Brain microvascular endothelial cell (primary cell): ENCODE measurements around the gene USE1.
"Not testable (repeated sequence)": the region's sequence is repeated elsewhere in the genome, so short reads cannot be mapped to it uniquely, and the experiment has no call there.

Source experiments
- DNase-seq: peaks from one replicate; pipeline ENCODE4 v3.0.0-alpha.2; 2020
- H3K27ac ChIP-seq: fragments of 250-450 bp; sonication (Bioruptor Pico); 2 replicates; pipeline ENCODE4 v1.5.1; 2020; ENCODE audit warnings: mild to moderate bottlenecking, moderate library complexity
- H3K27me3 ChIP-seq: fragments of 250-450 bp; sonication (Bioruptor Pico); replicated peaks from 2 replicates; pipeline ENCODE4 v1.5.1; 2020; ENCODE audit warnings: mild to moderate bottlenecking
- H3K36me3 ChIP-seq: fragments of 250-450 bp; sonication (Bioruptor Pico); replicated peaks from 2 replicates; pipeline ENCODE4 v1.5.1; 2020; ENCODE audit warnings: mild to moderate bottlenecking
- H3K4me3 ChIP-seq: 2 replicates; pipeline ENCODE4 v1.5.1; 2011; ENCODE audit warnings: low read depth, mild to moderate bottlenecking, control low read depth, low read length, moderate library complexity
- in situ Hi-C: cut with HindIII; loops from 2 replicates; pipeline ENCODE4 v1.10.0; 2017; ENCODE audit warnings: low sequenced_read_pairs, low pct_ligation_motif_present
- TF ChIP-seq, protein P1 (sequence below): IDR thresholded peaks from 2 replicates; pipeline ENCODE4 v1.5.1; 2011; ENCODE audit warnings: low read depth, mild to moderate bottlenecking, moderate library complexity, low read length, control low read depth, inconsistent platforms; ENCODE audit errors: missing control alignments

The USE1 gene

DNA sequence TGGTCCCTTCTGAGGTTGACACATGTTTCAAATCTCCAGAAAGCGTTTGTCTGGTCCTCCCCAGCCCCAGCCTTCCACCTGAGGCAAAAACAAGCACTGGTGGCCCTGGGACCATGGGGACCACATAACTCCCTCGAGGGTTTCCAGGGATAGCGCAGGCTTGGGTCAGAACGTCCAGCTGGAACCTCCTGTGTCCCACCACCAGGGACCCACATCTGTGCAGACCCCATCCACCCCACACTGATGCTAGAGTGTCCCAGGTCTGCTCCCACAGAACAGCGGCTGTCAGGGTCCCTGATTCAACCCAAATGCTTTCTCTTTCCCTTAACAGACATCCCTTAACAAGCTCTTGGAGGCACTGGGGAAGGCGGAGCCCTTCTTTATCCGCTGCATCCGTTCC, 29.6 kb upstream of the USE1 start:
- no peak for DNase-seq
- Histone ChIP-seq H3K27me3 (no peaks in the 10 kb centered on the region), H3K36me3 (peaks cover 79% of the 10 kb centered on the region), H3K4me3 (no peak overlapping the region), H3K27ac (no peak overlapping the region)
- in situ Hi-C loops, result no loop called here
- TF ChIP-seq, protein P1, sequence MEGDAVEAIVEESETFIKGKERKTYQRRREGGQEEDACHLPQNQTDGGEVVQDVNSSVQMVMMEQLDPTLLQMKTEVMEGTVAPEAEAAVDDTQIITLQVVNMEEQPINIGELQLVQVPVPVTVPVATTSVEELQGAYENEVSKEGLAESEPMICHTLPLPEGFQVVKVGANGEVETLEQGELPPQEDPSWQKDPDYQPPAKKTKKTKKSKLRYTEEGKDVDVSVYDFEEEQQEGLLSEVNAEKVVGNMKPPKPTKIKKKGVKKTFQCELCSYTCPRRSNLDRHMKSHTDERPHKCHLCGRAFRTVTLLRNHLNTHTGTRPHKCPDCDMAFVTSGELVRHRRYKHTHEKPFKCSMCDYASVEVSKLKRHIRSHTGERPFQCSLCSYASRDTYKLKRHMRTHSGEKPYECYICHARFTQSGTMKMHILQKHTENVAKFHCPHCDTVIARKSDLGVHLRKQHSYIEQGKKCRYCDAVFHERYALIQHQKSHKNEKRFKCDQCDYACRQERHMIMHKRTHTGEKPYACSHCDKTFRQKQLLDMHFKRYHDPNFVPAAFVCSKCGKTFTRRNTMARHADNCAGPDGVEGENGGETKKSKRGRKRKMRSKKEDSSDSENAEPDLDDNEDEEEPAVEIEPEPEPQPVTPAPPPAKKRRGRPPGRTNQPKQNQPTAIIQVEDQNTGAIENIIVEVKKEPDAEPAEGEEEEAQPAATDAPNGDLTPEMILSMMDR, result no peak

DNA sequence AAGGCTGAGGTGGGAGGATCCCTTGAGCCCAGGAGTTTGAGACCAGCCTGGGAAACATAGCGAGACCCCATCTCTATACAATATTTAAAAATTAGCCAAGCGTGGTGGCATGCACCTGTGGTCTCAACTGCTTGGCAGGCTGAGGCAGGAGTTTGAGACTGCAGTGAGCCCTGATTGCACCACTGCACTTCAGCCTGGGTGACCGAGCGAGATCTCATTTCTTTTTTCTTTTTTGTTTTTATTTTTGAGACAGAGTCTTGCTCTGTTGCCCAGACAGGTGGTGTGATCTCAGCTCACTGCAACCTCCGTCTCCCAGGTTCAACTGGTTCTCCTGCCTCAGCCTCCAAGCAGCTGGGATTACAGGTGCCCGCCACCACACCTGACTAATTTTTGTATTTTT, 23.4 kb upstream of the USE1 start:
- in situ Hi-C loops, H3K27ac ChIP-seq, DNase-seq, H3K27me3 ChIP-seq, H3K4me3 ChIP-seq: not testable (repeated sequence)
- H3K36me3 ChIP-seq, result peaks cover 79% of the 10 kb centered on the region

DNA sequence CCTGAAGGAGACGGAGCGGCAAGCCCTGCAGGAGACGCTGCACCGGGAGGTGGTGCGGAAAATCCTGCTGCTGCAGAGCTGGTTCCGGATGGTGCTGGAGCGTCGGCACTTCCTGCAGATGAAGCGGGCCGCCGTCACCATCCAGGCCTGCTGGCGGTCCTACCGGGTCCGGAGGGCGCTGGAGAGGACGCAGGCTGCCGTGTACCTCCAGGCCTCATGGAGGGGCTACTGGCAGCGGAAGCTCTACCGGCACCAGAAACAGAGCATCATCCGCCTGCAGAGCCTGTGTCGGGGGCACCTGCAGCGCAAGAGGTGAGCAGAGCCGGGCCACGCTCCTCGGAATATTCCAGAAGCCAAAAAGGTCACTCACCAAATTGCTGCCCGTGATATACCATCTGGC, 22.4 kb upstream of the USE1 start:
- Histone ChIP-seq H3K27me3 (no peaks in the 10 kb centered on the region), H3K36me3 (peaks cover 77% of the 10 kb centered on the region), H3K4me3 (no peak overlapping the region), H3K27ac (no peak overlapping the region)
- TF ChIP-seq, protein P1, result no peak
- in situ Hi-C loops, result no loop called here
- no peak for DNase-seq

DNA sequence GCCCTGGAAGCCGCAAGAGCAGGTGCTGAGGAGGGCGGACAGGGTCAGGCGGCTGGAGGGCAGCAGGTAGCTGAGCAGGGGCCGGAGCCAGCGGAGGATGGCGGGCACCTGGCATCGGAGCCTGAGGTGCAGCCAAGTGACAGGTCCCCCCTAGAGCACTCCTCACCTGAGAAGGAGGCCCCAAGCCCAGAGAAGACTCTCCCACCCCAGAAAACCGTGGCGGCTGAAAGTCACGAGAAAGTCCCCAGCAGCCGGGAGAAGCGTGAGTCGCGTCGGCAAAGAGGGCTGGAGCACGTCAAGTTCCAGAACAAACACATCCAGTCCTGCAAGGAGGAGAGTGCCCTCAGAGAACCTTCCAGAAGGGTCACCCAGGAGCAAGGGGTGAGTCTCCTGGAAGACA, 20.5 kb upstream of the USE1 start:
- DNase-seq, result no peak
- TF ChIP-seq, protein P1, result no peak
- Histone ChIP-seq H3K27ac (no peak overlapping the region), H3K36me3 (peaks cover 73% of the 10 kb centered on the region), H3K4me3 (no peak overlapping the region), H3K27me3 (no peaks in the 10 kb centered on the region)
- in situ Hi-C loops, result no loop called here

DNA sequence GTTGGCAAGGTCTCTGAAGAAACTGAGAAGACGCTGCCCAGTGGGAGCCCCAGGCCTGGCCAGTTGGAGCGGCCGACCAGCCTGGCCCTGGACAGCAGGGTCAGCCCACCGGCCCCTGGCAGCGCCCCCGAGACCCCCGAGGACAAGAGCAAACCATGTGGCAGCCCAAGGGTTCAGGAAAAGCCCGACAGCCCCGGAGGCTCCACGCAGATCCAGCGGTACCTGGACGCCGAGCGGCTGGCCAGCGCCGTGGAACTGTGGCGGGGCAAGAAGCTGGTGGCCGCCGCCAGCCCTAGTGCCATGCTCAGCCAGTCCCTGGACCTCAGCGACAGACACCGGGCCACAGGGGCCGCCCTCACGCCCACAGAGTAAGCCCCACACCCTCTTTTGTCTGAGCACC, 20.1 kb upstream of the USE1 start:
- in situ Hi-C loops, result no loop called here
- Histone ChIP-seq H3K36me3 (peaks cover 76% of the 10 kb centered on the region), H3K27me3 (no peaks in the 10 kb centered on the region), H3K4me3 (no peak overlapping the region), H3K27ac (no peak overlapping the region)
- DNase-seq, result no peak
- TF ChIP-seq, protein P1, result no peak

DNA sequence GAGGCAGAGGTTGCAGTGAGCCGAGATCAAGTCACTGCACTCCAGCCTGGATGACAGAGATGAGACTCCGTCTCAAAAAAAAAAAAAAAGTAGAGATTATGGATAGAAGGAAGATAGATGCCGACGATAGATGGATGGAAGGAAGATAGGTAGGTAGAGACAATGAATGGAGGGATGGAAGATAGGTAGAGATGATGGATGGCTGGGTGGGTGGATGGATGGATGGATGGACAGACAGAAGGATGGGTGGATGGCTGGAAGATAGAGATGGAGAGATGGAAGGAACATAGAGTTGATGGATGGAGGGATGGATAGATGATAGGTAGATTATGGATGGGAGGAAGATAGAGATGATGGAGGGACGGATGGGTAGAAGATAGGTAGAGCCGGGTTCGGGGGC, 18.5 kb upstream of the USE1 start:
- H3K4me3 ChIP-seq, result no peak overlapping the region
- DNase-seq, result no peak
- H3K36me3 ChIP-seq, result peaks cover 77% of the 10 kb centered on the region
- no peaks in the 10 kb centered on the region for H3K27me3 ChIP-seq
- TF ChIP-seq, protein P1, result no peak
- in situ Hi-C loops, result no loop called here
- H3K27ac ChIP-seq, result no peak overlapping the region
